ENCODE measurements around the gene CDC42SE2. TPM values are rescaled to one million over a fixed set of nuclear protein-coding genes. Genes with fewer than 3 reads are reported as not detected.

Gene CDC42SE2, protein sequence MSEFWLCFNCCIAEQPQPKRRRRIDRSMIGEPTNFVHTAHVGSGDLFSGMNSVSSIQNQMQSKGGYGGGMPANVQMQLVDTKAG
- total RNA-seq (2014; rRNA removed; shearing (Covaris generic)) = 28.7 and 36.7 TPM in 2 replicates

DNA sequence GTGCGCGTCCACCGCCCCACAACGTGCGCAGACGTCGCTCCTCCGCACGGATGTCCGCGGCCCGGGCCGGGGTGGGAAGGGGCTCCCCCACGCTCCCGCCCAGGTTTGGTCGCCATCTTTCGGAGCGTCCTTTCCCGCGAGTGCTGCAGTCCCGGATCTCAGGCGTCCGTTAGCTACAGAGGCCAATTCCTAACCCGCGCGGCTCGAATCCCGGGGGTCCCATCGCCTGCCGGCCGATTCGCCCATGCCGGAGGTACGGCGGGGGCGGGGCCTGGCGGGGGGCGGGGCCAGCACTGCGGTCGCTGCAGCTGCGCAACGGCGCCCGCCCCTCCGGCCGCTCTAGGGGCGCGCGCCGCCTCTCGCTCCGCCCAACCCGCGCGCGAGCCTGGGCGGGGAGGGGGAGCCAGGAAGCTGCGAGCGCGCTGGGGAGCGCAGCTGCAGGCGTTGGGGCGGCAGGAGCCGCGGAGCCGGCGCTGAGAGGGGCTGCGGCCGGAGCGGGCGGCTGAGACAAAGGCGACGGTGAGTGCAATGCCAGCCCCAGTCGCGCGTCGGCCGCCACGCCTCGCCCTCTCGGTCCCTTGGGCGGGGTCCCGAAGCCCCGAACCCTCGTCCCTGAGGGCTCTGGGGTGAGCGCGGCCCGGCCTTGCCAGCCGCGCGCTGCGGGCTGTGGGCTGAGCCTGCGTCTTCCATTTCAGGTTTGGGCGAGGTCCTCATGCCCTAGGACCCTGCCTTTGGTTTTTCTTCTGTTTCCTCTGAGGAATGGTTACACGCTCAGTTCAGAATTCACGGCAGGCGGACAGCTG is at the start of gene CDC42SE2:
TSS of gene CDC42SE2 (plus strand) at position 406 of the 803 bp plus-strand sequence. CDS start 95,441 bp downstream, outside the sequence.
- peak; percentile 78 for DNase-seq (ENCODE audit: low spot score)

DNA sequence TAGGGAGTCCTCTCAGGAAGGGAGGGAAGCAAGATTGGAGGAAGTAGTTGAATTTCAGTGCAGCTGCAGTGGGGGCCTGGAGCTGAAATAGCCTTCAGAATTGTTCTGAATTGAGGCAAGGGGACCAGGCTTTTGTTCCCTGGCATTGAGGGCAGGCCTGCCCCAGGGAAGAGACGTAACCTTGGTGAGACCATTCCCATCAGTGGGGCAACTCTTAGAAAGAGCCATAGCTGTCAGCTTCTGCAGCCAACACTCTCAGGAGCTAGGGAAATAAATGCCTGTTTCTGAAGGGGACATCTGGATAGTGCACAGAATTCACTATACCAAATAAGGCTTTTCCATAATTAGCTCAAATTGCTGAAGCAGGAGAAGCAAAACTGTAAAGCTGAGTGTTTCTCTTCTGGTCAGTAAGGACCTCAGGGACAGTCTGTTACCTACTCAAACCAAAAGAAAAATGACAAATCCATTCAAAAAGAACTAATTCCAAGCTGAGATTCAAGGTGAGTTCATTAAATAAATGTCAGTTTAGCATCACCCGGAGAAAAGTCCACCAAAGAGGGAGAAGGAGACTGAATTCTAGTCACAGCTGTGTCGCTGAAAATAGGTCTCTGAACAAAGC is 49.1 kb upstream of the CDC42SE2 start:
- no peak for DNase-seq (ENCODE audit: low spot score)

DNA sequence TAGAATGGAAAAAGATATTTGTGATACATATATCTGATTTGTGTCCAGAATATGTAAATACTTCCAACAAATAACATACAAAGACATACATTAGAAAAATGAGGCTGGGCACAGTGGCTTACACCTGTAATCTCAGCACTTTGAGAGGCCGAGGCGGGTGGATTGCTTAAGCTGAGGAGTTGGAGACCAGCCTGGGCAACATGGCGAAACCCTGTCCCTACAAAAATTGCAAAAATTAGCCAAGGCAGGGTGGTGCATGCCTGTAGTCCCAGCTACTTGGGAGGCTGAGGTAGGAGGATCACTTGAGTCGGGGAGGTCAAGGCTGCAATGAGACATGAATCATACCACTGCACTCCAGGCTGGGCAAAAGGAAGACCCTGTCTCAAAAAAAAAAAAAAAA is 46.1 kb upstream of the CDC42SE2 start:
- DNase-seq (ENCODE audit: low spot score) = no peak

DNA sequence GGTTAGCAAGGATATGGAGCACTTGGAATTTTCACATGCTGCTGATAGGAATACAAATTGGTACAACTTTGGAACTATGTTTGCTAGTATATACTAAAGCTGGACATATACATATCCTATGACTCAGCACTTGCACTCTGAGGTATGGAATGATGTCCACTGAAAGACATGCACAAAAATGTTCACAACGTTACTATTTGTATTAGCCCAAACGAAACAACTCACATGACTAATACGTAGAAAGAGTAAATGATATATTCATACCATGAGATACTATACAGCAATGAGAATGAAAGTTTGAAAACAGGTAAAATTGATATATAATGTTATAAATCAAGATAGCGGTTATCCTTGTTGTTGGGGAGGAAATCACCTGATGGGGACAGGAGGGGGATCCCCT is 45.5 kb upstream of the CDC42SE2 start:
- DNase-seq (ENCODE audit: low spot score) = no peak

DNA sequence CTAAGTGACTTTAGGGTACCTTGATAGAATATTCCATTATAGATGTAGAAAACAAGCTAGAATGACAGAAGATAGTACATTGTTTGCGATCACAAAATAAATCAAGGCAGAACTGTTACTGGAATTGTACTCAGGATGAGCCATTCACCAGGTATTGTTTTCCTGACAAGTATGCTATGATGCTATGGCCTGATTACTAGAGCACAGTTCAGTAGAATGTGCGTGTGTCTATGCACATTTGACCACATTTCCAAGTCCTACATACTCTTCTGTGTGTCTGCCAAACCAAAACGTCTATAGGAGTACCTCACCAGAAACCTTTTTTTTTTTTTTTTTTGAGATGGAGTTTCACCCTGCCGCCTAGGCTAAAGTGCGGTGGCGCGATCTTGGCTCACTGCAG is 43.3 kb upstream of the CDC42SE2 start:
- no peak for DNase-seq (ENCODE audit: low spot score)

DNA sequence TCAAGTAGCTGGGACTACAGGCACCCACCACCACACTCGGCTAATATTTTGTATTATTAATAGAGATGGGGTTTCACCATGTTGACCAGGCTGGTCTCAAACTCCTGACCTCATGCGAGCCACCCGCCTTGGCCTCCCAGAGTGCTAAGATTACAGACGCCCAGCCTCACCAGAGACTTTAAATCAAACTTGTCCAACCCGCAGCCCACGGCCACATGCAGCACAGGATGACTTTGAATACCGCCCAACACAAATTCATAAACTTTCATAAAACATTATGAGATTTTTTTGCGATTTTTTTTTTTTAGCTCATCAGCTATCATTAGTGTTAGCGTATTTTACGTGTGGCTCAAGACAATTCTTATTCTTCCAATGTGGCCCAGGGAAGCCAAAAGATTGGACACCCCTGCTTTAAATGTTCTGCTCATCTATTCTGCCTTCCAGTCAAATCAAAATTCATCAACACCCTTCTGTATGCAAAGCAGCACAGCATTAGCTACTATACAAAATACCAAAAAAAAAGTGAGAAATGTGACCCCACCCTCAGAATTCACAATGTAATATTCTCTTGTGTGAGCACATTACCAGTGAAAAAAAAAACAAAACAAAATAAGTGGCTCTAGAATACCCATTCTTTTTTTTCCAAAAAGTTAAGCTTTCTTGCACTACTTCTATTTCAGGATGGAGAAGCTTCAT is 42.7 kb upstream of the CDC42SE2 start:
- DNase-seq (ENCODE audit: low spot score) = no peak

DNA sequence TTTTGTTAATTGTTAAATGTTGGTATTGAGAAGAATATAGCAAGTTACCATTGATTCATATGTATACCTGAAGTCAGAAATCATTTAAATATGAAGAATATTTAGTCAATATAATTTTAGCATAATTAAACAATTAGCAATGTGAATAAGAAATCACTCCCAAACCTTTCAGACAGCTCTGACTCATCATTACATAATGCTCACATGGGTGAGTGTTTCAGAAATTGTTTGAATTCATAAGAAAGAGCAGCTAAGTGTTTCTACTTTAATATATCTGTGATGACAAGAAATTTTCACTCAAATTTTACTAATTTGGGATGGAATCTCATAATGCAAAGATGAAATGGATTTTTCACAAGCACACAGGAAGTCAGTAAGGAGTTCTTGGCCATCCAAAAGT is 42.0 kb upstream of the CDC42SE2 start:
- no peak for DNase-seq (ENCODE audit: low spot score)

DNA sequence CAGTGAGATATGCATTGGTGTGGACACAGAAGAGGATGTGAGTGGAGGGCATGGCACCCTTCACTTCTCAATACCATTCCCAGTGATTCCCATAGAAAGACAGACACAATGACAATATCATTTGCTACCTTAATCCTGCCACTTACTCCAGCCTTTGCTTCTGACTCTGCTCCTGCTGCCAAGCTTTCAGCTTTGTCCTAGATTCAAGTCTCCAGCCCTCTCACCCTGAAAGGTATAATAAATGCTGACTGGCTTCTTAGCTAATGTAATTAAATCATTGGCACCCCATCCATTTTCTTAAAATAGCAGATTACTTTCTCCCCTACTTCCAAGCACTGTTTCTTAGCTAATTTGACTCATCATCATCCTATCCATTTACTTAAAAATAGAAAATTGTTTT is 41.1 kb upstream of the CDC42SE2 start:
- no peak for DNase-seq (ENCODE audit: low spot score)

DNA sequence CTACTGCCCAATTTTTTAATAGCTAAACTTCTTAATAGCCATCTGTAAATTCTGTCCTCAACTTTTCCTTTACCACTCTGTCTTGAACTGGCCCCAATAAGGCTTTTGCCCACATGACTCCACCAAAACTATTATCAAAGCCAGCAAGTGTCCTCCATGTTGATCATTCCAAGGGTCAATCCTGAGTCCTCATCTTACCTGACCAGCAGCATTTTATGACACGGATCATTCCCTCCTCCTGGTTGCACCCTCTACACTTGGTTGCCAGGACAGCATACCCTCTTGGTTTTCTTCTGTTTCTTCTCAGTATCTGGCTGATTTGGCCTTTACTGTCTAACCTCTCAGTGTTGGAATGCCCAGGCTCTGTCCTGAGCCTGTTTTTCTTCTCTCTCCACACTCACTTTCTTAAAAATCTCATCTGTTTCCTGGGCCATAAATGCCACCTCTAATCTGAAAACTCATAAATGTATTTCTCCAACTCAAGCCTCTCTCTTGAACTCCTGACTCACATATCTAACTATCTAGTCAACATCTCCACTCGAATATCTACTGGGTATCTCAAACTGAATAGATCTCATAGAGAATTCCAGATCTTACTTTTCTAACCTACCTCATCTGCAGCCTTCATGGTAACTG is 40.0 kb upstream of the CDC42SE2 start:
- DNase-seq (ENCODE audit: low spot score) = no peak

DNA sequence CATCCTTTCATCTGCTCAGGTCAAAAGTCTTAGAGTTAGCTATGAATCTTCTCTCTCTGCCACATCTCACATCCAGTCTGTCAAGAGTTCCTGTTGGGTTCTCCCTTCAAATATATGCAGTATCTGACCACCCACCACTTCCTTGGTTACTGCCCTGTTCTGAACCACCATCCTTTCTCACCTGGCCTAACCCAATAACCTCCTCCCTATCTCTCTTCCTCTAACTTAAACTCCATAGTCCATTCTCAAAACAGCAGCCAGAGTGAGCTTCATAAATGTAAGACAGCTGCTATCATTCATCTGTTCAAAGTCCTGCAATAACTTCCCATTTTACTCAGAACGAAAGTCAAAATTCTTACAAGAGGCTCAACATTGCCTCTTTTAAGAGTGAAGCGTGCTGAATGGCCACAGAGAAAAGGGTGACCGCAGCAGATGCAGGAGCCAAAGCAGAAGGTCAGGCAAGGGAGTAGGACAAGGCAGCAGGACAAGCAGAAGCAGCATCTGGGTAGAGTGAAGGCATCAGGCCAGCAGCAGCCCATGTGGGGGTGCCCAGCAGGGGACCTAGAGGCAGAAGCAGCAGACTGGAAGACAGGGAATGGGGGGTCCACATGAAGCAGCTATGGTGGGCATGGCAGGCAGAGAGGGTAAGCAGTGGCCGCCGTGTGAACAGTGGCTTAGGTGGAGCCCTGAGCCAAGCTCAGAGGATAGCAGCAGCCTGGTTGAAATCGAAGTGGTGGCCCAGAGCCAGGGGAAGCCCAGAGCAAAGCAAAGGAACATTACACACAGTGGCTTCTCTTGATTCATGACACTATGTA is 39.3 kb upstream of the CDC42SE2 start:
- DNase-seq (ENCODE audit: low spot score) = no peak

DNA sequence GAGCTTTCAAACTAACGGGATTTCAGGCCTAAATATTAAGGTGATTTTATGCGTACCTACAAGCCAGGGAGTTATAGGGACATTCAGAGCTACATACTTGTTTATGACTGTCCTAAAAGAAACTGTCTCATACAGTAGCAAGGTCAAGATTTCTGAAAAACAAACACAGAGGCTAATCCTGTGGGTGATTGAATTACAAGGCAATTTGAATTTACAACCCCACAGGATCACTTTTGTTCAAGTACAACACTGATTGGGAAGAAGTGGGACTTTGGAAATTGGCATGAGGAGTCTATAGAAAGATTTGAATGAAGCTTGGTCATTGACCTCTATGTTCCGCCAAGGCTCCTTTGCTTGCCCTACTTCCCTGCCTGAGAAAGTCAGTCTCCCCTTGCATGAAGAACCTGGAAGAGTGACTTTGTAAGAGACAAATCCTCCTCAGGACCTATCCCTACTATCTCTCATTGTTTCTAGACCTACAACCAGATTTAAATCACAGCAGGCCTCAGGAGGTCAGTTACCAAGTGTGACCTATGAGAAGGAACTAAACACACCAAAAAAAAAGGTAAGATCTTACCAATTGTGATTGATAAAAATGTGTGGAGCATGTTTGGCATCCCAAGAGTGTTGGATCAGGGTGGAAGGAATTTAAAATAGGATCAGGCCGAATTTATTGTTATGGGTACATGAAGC is 38.4 kb upstream of the CDC42SE2 start:
- no peak for DNase-seq (ENCODE audit: low spot score)

DNA sequence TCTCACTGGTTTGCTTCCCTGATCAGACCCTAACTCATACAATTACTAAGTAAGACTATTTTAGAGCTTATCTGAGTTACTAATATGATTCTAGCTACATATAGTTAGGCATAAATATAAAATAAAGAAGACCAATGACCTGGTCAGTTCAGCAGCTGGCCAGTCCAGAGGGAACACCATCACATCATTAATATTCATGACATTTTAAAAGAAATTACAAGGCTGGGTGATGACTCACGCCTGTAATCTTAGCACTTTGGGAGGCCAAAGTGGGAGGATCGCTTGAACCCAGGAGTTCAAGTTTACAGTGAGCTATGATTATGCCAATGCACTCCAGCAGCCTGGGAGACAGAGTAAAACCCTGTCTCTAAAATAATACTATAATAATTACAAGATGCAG is 37.0 kb upstream of the CDC42SE2 start:
- DNase-seq (ENCODE audit: low spot score) = no peak

DNA sequence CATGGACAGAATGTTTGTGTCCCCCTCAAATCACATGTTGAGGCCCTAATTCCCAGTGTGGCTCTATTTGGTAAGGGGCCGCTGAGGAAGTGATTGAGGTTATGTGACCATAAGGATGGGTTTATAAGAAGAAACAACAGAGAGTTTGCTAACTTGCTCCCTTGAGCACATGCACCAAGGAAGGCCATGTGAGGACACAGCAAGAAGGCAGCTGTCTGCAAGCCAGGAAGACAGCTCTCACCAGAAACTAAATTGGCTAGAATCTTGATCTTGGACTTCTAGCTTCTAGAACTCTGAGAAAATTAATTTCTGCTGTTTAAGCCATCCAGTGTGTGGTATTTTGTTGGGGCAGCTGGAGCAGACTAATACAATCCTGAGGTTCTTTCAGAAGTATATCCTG is 35.2 kb upstream of the CDC42SE2 start:
- DNase-seq (ENCODE audit: low spot score) = no peak

DNA sequence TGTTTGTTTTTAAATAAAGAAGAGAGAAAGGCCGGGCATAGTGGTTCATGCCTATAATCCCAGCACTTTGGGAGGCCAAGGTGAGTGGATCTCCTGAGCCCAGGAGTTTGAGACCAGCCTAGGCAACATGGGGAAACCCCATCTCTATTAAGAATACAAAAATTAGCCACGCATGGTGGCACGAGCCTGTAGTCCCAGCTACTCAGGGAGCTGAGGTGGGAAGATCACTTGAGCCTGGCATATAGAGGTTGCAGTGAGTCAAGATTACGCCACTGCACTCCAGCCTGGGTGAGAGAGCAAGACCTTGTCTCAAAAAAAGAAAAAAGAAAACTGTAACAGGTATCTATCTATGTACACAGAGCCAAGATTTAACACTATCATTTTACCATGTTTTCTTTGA is 34.2 kb upstream of the CDC42SE2 start:
- no peak for DNase-seq (ENCODE audit: low spot score)

DNA sequence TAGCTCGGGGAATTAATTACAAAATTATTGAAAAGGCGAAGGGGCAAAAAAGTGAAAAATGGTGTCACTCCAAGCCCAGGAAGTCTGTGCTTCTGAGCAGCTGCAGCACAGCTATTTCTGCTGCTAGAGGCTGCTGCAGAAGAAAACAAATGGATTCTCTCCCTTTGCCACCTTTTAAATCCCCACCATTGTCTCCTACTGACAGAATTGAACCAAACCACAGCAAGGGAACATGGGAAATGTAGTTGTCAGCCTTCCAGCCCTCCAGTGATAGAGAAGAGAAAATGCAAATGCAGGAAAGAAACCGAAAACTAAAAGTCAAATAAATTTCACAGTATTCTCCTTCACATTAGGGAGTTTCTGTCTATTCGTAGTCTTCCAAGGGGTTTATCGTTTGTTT is 33.4 kb upstream of the CDC42SE2 start:
- DNase-seq (ENCODE audit: low spot score) = no peak

DNA sequence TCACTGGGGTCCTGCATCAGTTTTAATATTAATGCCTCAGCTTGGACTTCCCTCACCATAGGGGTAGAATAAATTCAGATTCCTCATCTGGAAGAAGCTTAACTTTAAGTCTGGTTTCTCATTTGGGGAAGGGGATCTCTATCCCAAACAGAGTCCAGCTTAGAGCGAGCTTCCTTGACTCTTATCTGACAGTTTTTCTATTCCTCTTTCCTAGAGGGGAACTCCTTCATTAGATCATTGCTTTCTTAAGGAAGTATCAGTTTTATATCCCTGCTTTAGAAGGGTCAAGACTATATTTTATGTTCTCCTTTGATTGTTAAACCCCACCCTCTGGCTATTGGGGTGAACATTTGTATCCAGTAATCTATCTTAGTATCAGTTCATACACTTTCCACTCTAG is 24.2 kb upstream of the CDC42SE2 start:
- DNase-seq (ENCODE audit: low spot score) = no peak

DNA sequence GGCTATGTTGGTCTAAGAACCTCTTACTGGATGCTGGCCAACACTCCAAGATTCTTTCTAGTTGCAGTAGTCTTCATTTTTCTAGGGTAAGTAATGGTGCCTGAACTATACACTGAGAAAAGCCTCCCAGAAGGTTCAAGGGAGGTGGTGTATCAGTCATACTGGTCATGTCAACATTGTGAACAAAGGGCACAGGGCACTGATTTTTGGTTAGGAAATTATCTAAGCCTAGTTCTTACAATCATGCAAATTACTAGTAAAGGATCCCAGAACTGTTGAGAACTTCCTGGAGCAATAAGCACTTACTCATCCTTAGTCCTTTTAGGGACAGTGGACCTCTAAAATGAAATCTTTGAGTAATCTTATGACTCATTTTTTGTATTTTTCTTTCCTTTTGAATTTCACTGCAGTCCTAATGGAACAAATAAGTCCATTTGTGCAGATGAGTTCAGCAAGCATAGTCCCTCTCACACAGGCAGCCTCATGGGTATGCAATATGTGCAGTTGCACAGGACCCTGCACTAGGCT is 21.1 kb upstream of the CDC42SE2 start:
- no peak for DNase-seq (ENCODE audit: low spot score)

DNA sequence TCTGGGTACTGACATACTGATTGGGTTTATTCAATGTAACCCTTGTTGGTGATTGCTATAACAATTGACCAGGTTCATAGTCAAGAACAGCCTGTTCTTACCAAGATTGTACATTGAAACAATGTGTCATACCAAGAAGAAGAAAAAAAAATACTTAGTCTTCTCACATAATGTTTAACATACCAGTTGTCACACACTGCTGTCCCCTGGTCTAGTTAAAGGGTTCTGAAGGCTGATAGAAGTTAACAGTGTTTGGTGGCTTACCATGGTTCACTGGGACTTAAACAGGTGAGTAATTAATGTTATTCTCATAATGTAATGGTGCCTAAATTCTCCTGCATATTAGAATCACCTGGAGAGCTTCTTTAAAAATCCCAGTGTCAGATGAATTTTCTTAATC is 18.5 kb upstream of the CDC42SE2 start:
- no peak for DNase-seq (ENCODE audit: low spot score)

DNA sequence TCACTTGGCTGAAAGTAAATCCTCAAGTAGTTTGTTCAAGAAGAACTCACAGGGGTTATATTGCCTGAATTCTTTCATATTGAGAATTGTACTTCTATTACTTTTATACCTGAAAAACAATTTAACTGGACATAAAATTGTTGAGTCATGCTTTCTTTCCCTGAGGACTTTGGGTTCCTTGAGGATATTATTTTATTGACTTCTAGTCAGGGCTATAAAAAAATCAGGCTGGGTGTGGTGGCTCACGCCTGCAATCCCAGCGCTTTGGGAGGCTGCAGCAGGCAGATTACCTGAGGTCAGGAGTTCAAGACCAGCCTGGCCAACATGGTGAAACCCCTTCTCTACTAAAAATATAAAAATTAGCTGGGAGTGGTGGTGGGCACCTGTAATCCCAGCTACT is 17.9 kb upstream of the CDC42SE2 start:
- no peak for DNase-seq (ENCODE audit: low spot score)

DNA sequence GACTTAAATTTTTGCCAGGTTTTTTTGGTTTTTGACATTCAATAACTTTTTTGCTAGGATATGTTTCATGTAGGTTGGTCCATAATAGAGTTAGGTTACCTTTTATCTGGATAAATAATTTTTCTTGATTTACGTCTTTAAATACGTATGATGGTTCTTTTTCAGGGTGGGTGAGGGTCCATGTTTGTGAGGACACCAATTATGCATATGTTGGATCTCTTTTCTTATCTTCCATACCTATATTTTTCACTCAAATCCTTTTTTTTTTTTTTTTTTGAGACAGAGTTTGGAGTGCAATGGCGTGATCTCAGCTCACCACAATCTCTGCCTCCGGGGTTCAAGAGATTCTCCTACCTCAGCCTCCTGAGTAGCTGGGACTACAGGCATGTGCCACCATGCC is 17.3 kb upstream of the CDC42SE2 start:
- DNase-seq (ENCODE audit: low spot score) = no peak
